OCI-LY7 (cell line): Measurements from ENCODE around the gene KIF16B. TPM values are rescaled to one million over a fixed set of nuclear protein-coding genes. Genes with fewer than 3 reads are reported as not detected.
A peak's percentile ranks its signal among the peaks of the same experiment; 100 is the strongest.

Experiments used
- BruUV-seq: library from RNA; stranded (reverse); fragments of 400-500 nt; replicated peaks from 2 replicates; lab custom pipeline; 2021; lab: Mats Ljungman, UMichigan
- CTCF ChIA-PET: fragments of 300-600 bp; sonication (Branson Sonifier 250); formaldehyde crosslinking; loops from one replicate; lab custom pipeline; 2022; ENCODE audit warnings: antibody characterized with exemption; ENCODE audit not compliant: unreplicated experiment; lab: Charles Lee
- POLR2A ChIA-PET: fragments of 300-600 bp; sonication (Branson Sonifier 250); formaldehyde crosslinking; loops from one replicate; lab custom pipeline; 2022; ENCODE audit warnings: antibody characterized with exemption; lab: Charles Lee
- DNase-seq: peaks from one replicate; pipeline ENCODE4 v3.0.0-alpha.2; 2015; ENCODE audit warnings: low spot score
- H2AFZ ChIP-seq: fragments of 200-600 bp; sonication (generic), shearing (Covaris generic); 2 replicates; pipeline ENCODE4 v1.6.1; 2014; ENCODE audit warnings: mild to moderate bottlenecking, antibody characterized with exemption, low read length, moderate library complexity
- H3K27ac ChIP-seq: fragments of 200-600 bp; sonication (generic); 2 replicates; pipeline ENCODE4 v1.5.1; 2014; ENCODE audit warnings: mixed run types, low read depth, mild to moderate bottlenecking, moderate library complexity, low read length, inconsistent platforms; ENCODE audit not compliant: poor library complexity, severe bottlenecking
- H3K36me3 ChIP-seq: fragments of 200-600 bp; sonication (generic); 2 replicates; pipeline ENCODE4 v1.6.1; 2014; ENCODE audit warnings: mild to moderate bottlenecking, antibody characterized with exemption, low read length, moderate library complexity, mixed read lengths; ENCODE audit not compliant: insufficient read depth
- H3K4me1 ChIP-seq: fragments of 200-600 bp; sonication (generic); 2 replicates; pipeline ENCODE4 v1.5.1; 2014; ENCODE audit warnings: mild to moderate bottlenecking, low read length; ENCODE audit not compliant: insufficient read depth, poor library complexity, severe bottlenecking
- H3K4me2 ChIP-seq: fragments of 200-600 bp; sonication (generic); 2 replicates; pipeline ENCODE4 v1.6.1; 2014; ENCODE audit warnings: mild to moderate bottlenecking, low read length
- H3K4me3 ChIP-seq: fragments of 200-600 bp; sonication (generic); 2 replicates; pipeline ENCODE4 v1.5.1; 2014; ENCODE audit warnings: mild to moderate bottlenecking, low read depth, low read length; ENCODE audit not compliant: poor library complexity, severe bottlenecking
- H3K79me2 ChIP-seq: fragments of 200-600 bp; sonication (generic); 2 replicates; pipeline ENCODE4 v1.6.1; 2016; ENCODE audit warnings: low read depth, mild to moderate bottlenecking, low read length, moderate library complexity, mixed read lengths; ENCODE audit not compliant: insufficient read depth
- H3K9me2 ChIP-seq: fragments of 200-600 bp; sonication (generic); 2 replicates; pipeline ENCODE4 v1.6.1; 2016; ENCODE audit warnings: mild to moderate bottlenecking, low read length, mixed read lengths; ENCODE audit not compliant: insufficient read depth
- H3K9me3 ChIP-seq: fragments of 200-600 bp; sonication (generic); 2 replicates; pipeline ENCODE4 v1.6.1; 2014; ENCODE audit warnings: mild to moderate bottlenecking, mixed run types, low read length, mixed read lengths
- H4K20me1 ChIP-seq: fragments of 200-600 bp; sonication (generic); 2 replicates; pipeline ENCODE4 v1.6.1; 2014; ENCODE audit warnings: mild to moderate bottlenecking, antibody characterized with exemption, low read length, moderate library complexity, mixed read lengths; ENCODE audit not compliant: insufficient read depth
- CTCF ChIP-seq: fragments of 200-600 bp; sonication (generic); conservative IDR thresholded peaks from 2 replicates; pipeline ENCODE4 v1.5.1; 2014; ENCODE audit warnings: mild to moderate bottlenecking, antibody characterized with exemption, low read length, moderate library complexity, mixed read lengths
- EZH2phosphoT487 ChIP-seq: fragments of 200-600 bp; sonication (generic); IDR thresholded peaks from 2 replicates; pipeline ENCODE4 v1.6.1; 2018; ENCODE audit warnings: low read depth, borderline replicate concordance, mild to moderate bottlenecking, mixed run types, antibody characterized with exemption, low read length, moderate library complexity, mixed read lengths
- intact Hi-C: fragments of 100-400 bp; cut with micrococcal nuclease; formaldehyde crosslinking; loops from one replicate; pipeline ENCODE4 v1.10.0; 2022; ENCODE audit not compliant: unreplicated experiment
- total RNA-seq, 2 experiments: library from RNA; depleted of rRNA in 1 of 2; stranded (reverse); fragments of >200 nt in 1 of 2; shearing (Covaris generic) in 1 of 2; gene quantifications; 2 replicates each; pipeline ENCODE4 v1.2.3, GENCODE V29; 2014 to 2022

KIF16B gene
- total RNA-seq, 2 experiments from 2014 or later = 6.2 to 11.2 TPM

GRCh38 chr20:16580620-16581019, 7.4 kb upstream of the KIF16B start:
- Histone ChIP-seq H3K9me2 (no peaks in the 10 kb centered on the region), H4K20me1 (no peaks in the 10 kb centered on the region), H3K79me2 (no peaks in the 10 kb centered on the region), H3K4me2 (no peak overlapping the region), H3K27ac (no peak overlapping the region), H3K9me3 (no peaks in the 10 kb centered on the region), H3K36me3 (no peaks in the 10 kb centered on the region), H2AFZ (no peak overlapping the region), H3K4me3 (no peak overlapping the region), H3K4me1 (peaks cover under 1% of the 10 kb centered on the region)
- TF ChIP-seq CTCF (no peak), EZH2phosphoT487 (no peak)
- ChIA-PET POLR2A (no interaction called here), CTCF (no interaction called here)
- no TSS peak for BruUV-seq
- intact Hi-C loops = no loop called here
- no peak for DNase-seq

DNA sequence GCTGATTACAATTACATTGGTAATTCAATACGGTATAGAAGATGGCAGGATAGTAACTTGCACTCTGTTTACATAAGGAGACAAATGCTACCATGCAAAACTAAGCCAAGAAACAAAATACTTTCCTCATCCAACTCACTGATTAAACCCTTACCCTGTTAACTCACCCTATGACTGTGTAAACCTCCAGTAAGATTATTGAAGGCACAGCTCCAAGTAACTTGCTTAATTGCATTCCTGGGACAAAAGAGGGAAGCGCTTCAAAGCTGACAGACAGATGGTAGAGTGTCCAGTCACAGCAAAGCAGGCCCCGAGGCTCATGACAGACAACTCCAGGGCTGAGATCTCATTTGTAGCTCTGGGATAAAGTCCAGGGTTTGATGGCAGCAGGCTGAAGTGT, 6.9 kb upstream of the KIF16B start:
- no peak for DNase-seq
- no peaks in the 10 kb centered on the region for H3K9me2 ChIP-seq
- POLR2A ChIA-PET = no interaction called here
- H4K20me1 ChIP-seq = no peaks in the 10 kb centered on the region
- intact Hi-C loops = no loop called here
- H3K4me1 ChIP-seq = peaks cover 5% of the 10 kb centered on the region
- no peak overlapping the region for H3K27ac ChIP-seq
- CTCF ChIA-PET = no interaction called here
- no peaks in the 10 kb centered on the region for H3K79me2 ChIP-seq
- no TSS peak for BruUV-seq
- TF ChIP-seq CTCF (no peak), EZH2phosphoT487 (no peak)
- H3K9me3 ChIP-seq = no peaks in the 10 kb centered on the region
- no peak overlapping the region for H2AFZ ChIP-seq
- H3K4me3 ChIP-seq = no peak overlapping the region
- no peak overlapping the region for H3K4me2 ChIP-seq
- H3K36me3 ChIP-seq = no peaks in the 10 kb centered on the region

GRCh38 chr20:16576219-16576618, 3.0 kb upstream of the KIF16B start:
- H3K9me3 ChIP-seq = no peaks in the 10 kb centered on the region
- intact Hi-C loops = no loop called here
- no peaks in the 10 kb centered on the region for H3K9me2 ChIP-seq
- TF ChIP-seq EZH2phosphoT487 (no peak), CTCF (no peak)
- H3K4me2 ChIP-seq = no peak overlapping the region
- no peak for DNase-seq
- 0 out of 2 replicates have a peak overlapping the region, but pooled peaks have one; percentile 99 for H2AFZ ChIP-seq
- H4K20me1 ChIP-seq = no peaks in the 10 kb centered on the region
- CTCF ChIA-PET = no interaction called here
- H3K79me2 ChIP-seq = no peaks in the 10 kb centered on the region
- H3K4me1 ChIP-seq = peaks cover 26% of the 10 kb centered on the region
- H3K27ac ChIP-seq = no peak overlapping the region
- POLR2A ChIA-PET = interaction anchor here (0.7 to 0.8 kb wide), 2 partner anchors 40 to 56 kb away, joined by 3 to 6 read pairs; no protein-coding TSS in a partner anchor
- no peak overlapping the region for H3K4me3 ChIP-seq
- BruUV-seq = no TSS peak
- no peaks in the 10 kb centered on the region for H3K36me3 ChIP-seq
